Measurements from ENCODE around the gene RRAS2. TPM values are rescaled to one million over a fixed set of nuclear protein-coding genes. Genes with fewer than 3 reads are reported as not detected.
A peak's percentile ranks its signal among the peaks of the same experiment; 100 is the strongest.

The RRAS2 gene
- total RNA-seq, 2 experiments from 2014 or later, result 36.6 to 36.8 TPM

DNA sequence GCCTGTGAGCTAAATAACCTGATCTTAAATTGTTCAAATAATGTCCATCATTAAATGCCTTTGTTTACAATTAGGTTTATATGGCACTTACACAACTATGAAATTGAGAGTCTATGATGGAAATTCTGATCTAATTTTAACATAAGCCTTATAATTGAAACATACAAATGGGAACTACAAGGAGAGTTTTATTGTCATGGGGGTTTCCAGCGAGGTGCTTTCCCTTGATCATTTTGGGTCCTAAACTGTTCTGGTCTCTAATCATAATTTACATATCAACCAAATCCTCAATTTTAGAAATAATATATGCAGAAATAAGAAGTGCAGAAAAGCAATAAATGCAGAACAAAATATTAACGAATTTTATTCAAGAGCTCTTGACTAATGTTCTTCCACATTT, 44.9 kb downstream of the RRAS2 start:
- H3K4me3 Mint-ChIP-seq, result no peak overlapping the region
- H3K27me3 Mint-ChIP-seq (ENCODE audit: low read depth), result no peaks in the 10 kb centered on the region
- peak; percentile 29 for DNase-seq
- H3K36me3 Mint-ChIP-seq (ENCODE audit: low read depth), result no peaks in the 10 kb centered on the region
- H3K9me3 Mint-ChIP-seq, result no peaks in the 10 kb centered on the region
- intact Hi-C loops (cut with micrococcal nuclease), result no loop called here
- H3K4me1 Mint-ChIP-seq (ENCODE audit: low read depth), result peaks cover 45% of the 10 kb centered on the region
- CTCF ChIA-PET, result interaction anchor here (2.0 kb wide), 1 partner anchor 104 kb away, joined by 5 read pairs; no protein-coding TSS in a partner anchor
- peak overlapping the region; percentile 19 for H3K27ac Mint-ChIP-seq

DNA sequence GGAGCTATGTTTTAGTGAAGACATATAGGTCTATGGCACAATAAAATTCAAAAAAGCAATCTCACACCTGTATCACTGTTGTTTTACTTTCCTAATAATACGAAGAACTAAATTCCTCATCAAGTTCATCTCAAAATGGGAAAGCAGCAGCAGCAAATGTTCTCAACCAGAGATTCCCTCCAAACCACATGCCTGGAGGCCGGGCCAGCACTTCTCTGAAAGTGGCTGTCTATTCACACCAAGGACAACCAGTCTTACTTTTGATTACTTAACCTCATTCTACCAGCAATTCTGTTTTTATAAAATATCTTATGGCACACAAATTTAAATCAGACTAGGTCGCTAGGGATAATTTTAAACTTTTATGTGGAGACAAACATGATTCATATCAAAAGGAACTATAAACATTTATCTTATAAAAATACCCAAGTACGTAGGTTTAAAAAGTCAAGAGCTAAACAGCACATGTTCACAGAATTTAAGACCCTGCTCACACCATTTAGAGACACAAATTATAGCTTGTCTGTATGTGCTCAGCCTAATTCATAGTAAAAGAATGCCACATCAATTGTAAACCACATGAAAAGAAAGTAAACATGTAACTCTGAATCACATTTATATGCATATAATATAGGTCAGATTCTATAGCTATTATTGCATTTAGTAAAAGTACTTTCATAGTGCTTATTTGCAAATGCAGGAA, 46.1 kb downstream of the RRAS2 start:
- Mint-ChIP-seq H3K4me3 (no peak overlapping the region), H3K27ac (no peak overlapping the region), H3K9me3 (no peaks in the 10 kb centered on the region), H3K27me3 (ENCODE audit: low read depth) (no peaks in the 10 kb centered on the region), H3K4me1 (ENCODE audit: low read depth) (peaks cover 43% of the 10 kb centered on the region), H3K36me3 (ENCODE audit: low read depth) (no peaks in the 10 kb centered on the region)
- no peak for DNase-seq
- intact Hi-C loops (cut with micrococcal nuclease), result no loop called here
- CTCF ChIA-PET, result interaction anchor here (0.5 to 1.1 kb wide), 5 partner anchors 8 to 142 kb away, joined by 3 to 7 read pairs (median 4); no protein-coding TSS in a partner anchor

DNA sequence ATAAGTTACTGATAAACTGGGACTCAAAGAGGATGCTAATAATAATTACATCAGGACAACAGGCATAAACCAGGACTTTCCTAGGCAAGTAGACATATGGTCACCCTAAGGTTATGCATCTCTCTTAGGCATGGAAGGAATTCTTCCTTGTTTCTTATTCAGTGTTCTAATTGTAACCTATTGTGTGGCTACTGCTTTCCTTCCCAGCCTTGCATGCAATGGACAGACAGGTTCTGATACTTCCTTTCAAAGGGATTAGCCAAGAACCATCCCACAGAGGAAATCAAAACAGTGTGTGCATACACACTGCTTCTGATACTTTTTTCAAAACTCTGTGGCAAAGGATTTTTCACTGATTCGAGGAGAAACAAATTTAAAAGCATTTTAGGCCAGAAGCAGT, 48.3 kb downstream of the RRAS2 start:
- intact Hi-C loops (cut with micrococcal nuclease), result no loop called here
- Mint-ChIP-seq H3K27me3 (ENCODE audit: low read depth) (no peaks in the 10 kb centered on the region), H3K4me1 (ENCODE audit: low read depth) (peaks cover 40% of the 10 kb centered on the region), H3K4me3 (no peak overlapping the region), H3K9me3 (no peaks in the 10 kb centered on the region), H3K36me3 (ENCODE audit: low read depth) (no peaks in the 10 kb centered on the region), H3K27ac (no peak overlapping the region)
- DNase-seq, result no peak
- CTCF ChIA-PET, result interaction anchor here (1.3 to 2.1 kb wide), 2 partner anchors 10 to 23 kb away, joined by 3 to 6 read pairs; no protein-coding TSS in a partner anchor

DNA sequence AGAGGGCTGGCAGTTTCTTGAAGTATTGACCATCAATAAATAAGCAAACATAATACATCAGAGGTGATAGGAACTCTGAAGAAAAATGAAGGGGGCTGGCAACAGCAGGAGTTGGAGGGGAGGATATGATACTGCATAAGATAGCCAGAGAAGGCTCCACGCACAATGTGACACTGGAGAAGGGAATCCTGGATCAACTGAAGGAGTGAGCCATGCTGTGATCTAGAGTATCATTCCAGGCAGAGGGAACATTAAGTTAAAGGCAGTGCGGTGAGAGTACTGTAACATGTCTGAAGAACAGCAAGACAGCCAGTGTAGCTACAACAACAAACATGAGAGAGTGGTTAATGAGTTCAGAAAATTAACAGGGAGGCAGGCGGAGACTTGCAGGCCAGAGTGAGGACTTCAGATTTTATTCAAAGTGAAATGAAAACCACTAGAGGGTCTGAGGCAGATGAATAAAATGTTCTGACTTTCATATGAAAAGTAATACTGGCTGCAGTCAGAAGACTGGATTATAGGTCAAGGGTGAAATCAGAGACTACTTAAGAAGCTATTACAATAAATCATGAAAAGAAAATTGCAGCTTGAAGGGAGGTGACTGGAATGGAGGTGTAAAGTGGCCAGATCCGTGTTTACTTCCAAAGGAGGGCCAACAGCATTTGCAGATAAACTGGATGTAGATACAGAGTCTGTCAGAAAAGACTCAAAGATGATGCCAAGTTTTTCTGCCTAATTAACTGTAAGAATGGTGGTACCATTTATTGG, 49.4 kb downstream of the RRAS2 start:
- CTCF ChIA-PET, result interaction anchor here (0.6 to 12.0 kb wide), 4 partner anchors 9 to 749 kb away, joined by 5 to 138 read pairs (median 6); no protein-coding TSS in a partner anchor
- H3K4me3 Mint-ChIP-seq, result no peak overlapping the region
- no peaks in the 10 kb centered on the region for H3K36me3 Mint-ChIP-seq (ENCODE audit: low read depth)
- H3K27ac Mint-ChIP-seq, result no peak overlapping the region
- H3K9me3 Mint-ChIP-seq, result no peaks in the 10 kb centered on the region
- peaks cover 32% of the 10 kb centered on the region for H3K4me1 Mint-ChIP-seq (ENCODE audit: low read depth)
- intact Hi-C loops (cut with micrococcal nuclease), result loop anchor here (2.0 kb wide), 3 partner anchors 49 to 105 kb away; partner anchors contain the start of gene RRAS2
- DNase-seq, result no peak
- H3K27me3 Mint-ChIP-seq (ENCODE audit: low read depth), result no peaks in the 10 kb centered on the region

DNA sequence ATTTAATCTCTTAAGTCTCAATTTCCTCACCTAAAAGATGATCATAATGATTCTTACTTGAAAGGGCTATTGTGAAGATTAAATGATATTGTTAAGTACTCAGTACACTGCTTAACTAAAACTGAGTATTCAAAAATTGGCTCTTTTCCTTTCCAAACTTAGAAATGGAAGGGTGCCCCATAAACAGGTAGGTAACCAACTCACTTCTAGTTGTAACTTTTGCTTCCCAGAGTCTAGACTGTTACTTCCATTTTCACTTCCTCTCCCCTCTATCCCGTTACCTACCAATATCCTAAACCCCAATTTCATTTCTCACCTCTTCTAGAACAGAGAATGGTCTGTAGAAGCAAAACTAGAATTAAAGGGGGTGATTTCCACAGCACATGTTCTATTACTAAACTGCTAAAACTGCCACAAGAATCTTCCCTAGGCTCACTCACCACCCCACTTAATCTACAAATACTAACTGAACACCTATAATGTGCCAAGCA, 50.0 kb downstream of the RRAS2 start:
- Mint-ChIP-seq H3K27ac (no peak overlapping the region), H3K9me3 (no peaks in the 10 kb centered on the region), H3K4me3 (no peak overlapping the region), H3K4me1 (ENCODE audit: low read depth) (peaks cover 25% of the 10 kb centered on the region), H3K27me3 (ENCODE audit: low read depth) (no peaks in the 10 kb centered on the region), H3K36me3 (ENCODE audit: low read depth) (no peaks in the 10 kb centered on the region)
- no peak for DNase-seq
- CTCF ChIA-PET, result interaction anchor here (0.6 to 12.0 kb wide), 9 partner anchors 8 to 749 kb away, joined by 3 to 138 read pairs (median 6); no protein-coding TSS in a partner anchor
- intact Hi-C loops (cut with micrococcal nuclease), result loop anchor here (2.0 kb wide), 3 partner anchors 50 to 106 kb away; partner anchors contain the start of gene RRAS2

DNA sequence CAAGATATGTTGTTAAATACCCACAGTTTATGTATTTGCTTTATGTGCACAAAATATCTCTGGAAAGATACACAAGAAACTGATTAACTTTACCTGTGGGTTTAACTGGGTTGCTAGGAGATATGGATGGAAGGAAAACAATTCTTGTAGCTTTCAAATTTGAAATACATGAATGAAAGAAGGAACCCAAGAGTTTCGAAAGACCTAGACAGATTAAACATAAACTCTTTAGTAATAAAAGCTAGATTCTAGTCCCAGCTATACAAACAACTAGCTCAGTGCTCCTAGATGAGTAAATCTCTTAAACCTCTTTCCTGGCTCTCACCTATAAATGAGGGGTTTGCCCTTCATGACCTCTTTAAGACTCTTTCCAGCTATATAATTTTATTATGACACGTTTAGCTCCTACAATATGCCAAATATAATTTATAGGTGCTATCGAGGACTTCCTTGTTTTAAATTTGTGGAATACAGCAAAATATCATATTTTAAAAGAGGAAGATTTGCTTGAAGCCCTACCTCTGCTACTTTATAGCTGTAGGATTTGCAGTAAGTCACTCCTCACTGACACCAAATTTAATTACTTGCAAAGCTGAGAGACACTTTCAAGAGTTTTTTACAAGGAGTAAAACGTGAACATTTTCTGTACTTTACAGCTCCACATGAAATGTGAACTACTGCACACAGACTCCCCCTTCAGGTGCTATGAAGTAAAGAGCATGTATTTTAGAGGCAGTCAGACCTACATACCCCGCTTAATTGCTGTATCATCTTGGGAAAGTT, 50.7 kb downstream of the RRAS2 start:
- H3K27me3 Mint-ChIP-seq (ENCODE audit: low read depth), result no peaks in the 10 kb centered on the region
- no peaks in the 10 kb centered on the region for H3K36me3 Mint-ChIP-seq (ENCODE audit: low read depth)
- no peak for DNase-seq
- CTCF ChIA-PET, result interaction anchor here (0.6 to 12.0 kb wide), 19 partner anchors 8 to 821 kb away, joined by 3 to 138 read pairs (median 3); no protein-coding TSS in a partner anchor
- intact Hi-C loops (cut with micrococcal nuclease), result loop anchor here (2.0 kb wide), 3 partner anchors 50 to 106 kb away; partner anchors contain the start of gene RRAS2
- H3K9me3 Mint-ChIP-seq, result no peaks in the 10 kb centered on the region
- H3K27ac Mint-ChIP-seq, result no peak overlapping the region
- H3K4me1 Mint-ChIP-seq (ENCODE audit: low read depth), result peaks cover 19% of the 10 kb centered on the region
- H3K4me3 Mint-ChIP-seq, result no peak overlapping the region

DNA sequence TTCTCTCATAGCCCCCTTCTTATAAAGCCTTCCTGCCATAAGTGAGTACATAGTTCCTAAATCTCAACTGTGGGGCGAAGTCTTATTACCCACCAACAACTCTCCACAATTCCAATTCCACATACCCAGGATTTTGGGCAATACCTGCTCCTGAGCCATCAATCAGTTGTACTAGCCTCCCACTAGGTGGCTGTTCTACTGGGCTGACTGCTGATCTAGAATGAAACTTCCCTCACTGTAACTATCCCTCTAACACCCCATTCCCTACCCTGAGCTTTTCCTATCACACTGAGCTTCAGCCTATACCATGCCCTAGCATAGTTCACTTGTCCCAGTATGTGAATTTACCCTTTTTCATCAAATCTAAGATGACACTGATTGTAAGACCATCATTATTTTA, 52.5 kb downstream of the RRAS2 start:
- Mint-ChIP-seq H3K27me3 (ENCODE audit: low read depth) (no peaks in the 10 kb centered on the region), H3K27ac (no peak overlapping the region), H3K36me3 (ENCODE audit: low read depth) (no peaks in the 10 kb centered on the region), H3K9me3 (no peaks in the 10 kb centered on the region), H3K4me3 (no peak overlapping the region), H3K4me1 (ENCODE audit: low read depth) (peaks cover 8% of the 10 kb centered on the region)
- no peak for DNase-seq
- CTCF ChIA-PET, result interaction anchor here (12.0 kb wide), 1 partner anchor 149 kb away, joined by 138 read pairs; no protein-coding TSS in a partner anchor
- intact Hi-C loops (cut with micrococcal nuclease), result no loop called here

DNA sequence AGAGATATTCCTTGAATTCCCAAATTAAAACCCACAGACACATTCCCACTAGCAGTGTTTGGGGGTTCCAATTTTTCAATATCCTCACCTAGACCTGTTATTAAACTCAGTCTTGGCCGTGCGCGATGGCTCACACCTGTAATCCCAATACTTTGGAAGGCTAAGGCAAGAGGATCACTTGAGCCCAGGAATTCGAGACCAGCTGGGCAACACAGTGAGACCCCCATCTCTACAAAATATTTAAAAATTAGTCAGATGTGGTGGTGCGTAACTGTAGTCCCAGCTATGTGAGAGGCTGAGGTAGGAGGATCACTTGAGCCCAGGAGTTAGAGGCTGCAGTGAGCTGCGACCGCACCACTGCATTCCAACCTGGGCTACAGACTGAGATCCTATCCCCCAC, 53.3 kb downstream of the RRAS2 start:
- CTCF ChIA-PET, result interaction anchor here (0.7 to 12.0 kb wide), 3 partner anchors 28 to 149 kb away, joined by 4 to 138 read pairs (median 6); no protein-coding TSS in a partner anchor
- Mint-ChIP-seq H3K36me3 (ENCODE audit: low read depth) (no peaks in the 10 kb centered on the region), H3K27ac (no peak overlapping the region), H3K4me3 (no peak overlapping the region), H3K4me1 (ENCODE audit: low read depth) (peaks cover 6% of the 10 kb centered on the region), H3K9me3 (no peaks in the 10 kb centered on the region), H3K27me3 (ENCODE audit: low read depth) (no peaks in the 10 kb centered on the region)
- intact Hi-C loops (cut with micrococcal nuclease), result no loop called here
- no peak for DNase-seq

DNA sequence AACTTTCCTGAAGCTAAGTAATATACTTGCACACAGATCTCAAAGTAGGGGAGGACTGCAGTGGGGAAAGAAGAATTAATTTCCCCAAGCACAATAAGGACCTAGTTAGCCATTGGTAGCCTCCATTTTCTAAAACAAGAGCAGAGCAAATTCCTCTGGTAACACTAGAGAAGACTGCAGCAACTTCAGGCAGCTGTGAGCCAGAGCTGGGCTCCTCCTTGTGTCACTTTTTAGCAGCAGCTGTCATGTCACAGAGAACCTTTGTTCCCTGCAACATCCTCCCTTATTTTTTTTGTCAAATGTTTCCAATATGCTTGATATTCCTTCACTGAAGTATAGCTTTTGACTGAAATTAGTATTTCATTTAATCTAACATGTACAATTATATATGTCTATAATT, 54.4 kb downstream of the RRAS2 start:
- Mint-ChIP-seq H3K27ac (no peak overlapping the region), H3K36me3 (ENCODE audit: low read depth) (no peaks in the 10 kb centered on the region), H3K4me3 (no peak overlapping the region), H3K4me1 (ENCODE audit: low read depth) (peaks cover 6% of the 10 kb centered on the region), H3K27me3 (ENCODE audit: low read depth) (no peaks in the 10 kb centered on the region), H3K9me3 (no peaks in the 10 kb centered on the region)
- intact Hi-C loops (cut with micrococcal nuclease), result no loop called here
- CTCF ChIA-PET, result interaction anchor here (0.5 to 12.0 kb wide), 11 partner anchors 9 to 235 kb away, joined by 3 to 138 read pairs (median 4); no protein-coding TSS in a partner anchor
- DNase-seq, result no peak

DNA sequence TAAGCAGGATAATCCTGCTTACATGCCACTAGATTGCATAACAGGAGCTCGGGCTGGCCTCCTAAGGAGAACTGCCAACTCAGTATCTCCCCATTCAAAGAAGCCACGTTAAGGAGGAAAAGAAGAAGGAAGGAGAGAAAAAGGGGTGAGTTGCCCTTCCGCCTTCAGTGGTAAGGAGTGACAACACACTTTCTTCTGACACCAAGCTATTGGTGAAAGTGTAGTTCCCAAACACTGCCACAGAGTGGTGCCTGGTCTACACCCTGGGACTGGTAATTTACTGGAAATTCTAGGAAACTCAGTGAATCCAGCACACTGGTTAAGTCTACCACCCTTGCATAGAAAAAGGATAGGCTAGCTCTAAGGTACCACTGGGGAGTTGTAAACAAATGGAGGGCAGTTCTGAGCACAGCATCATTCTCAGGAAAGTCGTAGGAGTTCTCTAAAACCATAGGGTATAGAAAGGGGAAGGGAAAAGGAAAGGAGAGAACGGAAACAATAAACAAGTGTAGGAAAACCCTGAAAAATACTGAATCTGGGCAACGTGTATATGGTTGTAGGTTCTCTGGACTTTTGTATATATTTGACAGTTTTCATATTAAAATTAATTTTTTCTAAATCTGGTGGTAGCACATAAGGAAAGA, 58.2 kb downstream of the RRAS2 start:
- DNase-seq, result peak; percentile 69
- H3K27me3 Mint-ChIP-seq (ENCODE audit: low read depth), result no peaks in the 10 kb centered on the region
- no peaks in the 10 kb centered on the region for H3K9me3 Mint-ChIP-seq
- no peak overlapping the region for H3K4me3 Mint-ChIP-seq
- peaks cover 2% of the 10 kb centered on the region for H3K36me3 Mint-ChIP-seq (ENCODE audit: low read depth)
- no peak overlapping the region for H3K27ac Mint-ChIP-seq
- intact Hi-C loops (cut with micrococcal nuclease), result loop anchor here (1.0 kb wide), 3 partner anchors 119 to 607 kb away; no protein-coding TSS in a partner anchor
- CTCF ChIA-PET, result interaction anchor here (0.6 to 12.0 kb wide), 27 partner anchors 8 to 171 kb away, joined by 3 to 138 read pairs (median 4); no protein-coding TSS in a partner anchor
- H3K4me1 Mint-ChIP-seq (ENCODE audit: low read depth), result peaks cover 2% of the 10 kb centered on the region

DNA sequence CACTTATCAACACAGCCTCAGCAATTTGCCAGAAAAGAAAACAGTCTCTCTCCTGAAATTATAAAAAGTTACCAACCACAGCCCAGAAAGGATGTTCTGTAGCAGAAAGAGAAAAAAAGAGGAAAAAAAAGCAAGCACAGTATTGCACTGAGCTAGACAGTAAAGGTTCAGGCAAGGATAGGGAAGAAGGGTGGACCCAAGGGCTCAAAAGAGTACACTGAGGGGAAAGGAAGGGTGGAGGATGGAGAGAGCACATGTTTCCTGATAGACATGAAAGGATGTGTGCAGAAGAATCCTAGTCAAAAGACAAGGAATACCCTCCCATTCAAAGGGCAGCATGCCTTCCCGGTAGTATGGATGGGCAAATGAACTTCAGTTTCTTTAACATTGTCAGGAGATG, 59.1 kb downstream of the RRAS2 start:
- Mint-ChIP-seq H3K9me3 (no peaks in the 10 kb centered on the region), H3K36me3 (ENCODE audit: low read depth) (peaks cover 2% of the 10 kb centered on the region), H3K27me3 (ENCODE audit: low read depth) (no peaks in the 10 kb centered on the region), H3K4me3 (no peak overlapping the region), H3K27ac (no peak overlapping the region), H3K4me1 (ENCODE audit: low read depth) (peaks cover 2% of the 10 kb centered on the region)
- CTCF ChIA-PET, result interaction anchor here (1.0 to 12.0 kb wide), 8 partner anchors 9 to 155 kb away, joined by 4 to 138 read pairs (median 8); no protein-coding TSS in a partner anchor
- intact Hi-C loops (cut with micrococcal nuclease), result loop anchor here (1.0 kb wide), 3 partner anchors 119 to 607 kb away; no protein-coding TSS in a partner anchor
- DNase-seq, result no peak
